HG02973 (cell line): ENCODE measurements around the gene TAAR8.
"Not testable (repeated sequence)": the region's sequence is repeated elsewhere in the genome, so short reads cannot be mapped to it uniquely, and the experiment has no call there.

Experiments used
- ATAC-seq: cut with Tn5 transposase; IDR thresholded peaks from one replicate; pipeline ENCODE4 v1.9.1; 2021; ENCODE audit warnings: moderate library complexity; ENCODE audit not compliant: unreplicated experiment

The TAAR8 gene

GRCh38 chr6:132552372-132552771 lies at the start of gene TAAR8:
TAAR8 (plus strand) TSS chr6:132552672; CDS start chr6:132552693, 21 bp downstream.
- no peak for ATAC-seq

GRCh38 chr6:132504757-132505156 lies 47.7 kb upstream of the TAAR8 start:
- ATAC-seq = no peak

GRCh38 chr6:132505158-132505557 lies 47.3 kb upstream of the TAAR8 start:
- ATAC-seq = no peak

DNA sequence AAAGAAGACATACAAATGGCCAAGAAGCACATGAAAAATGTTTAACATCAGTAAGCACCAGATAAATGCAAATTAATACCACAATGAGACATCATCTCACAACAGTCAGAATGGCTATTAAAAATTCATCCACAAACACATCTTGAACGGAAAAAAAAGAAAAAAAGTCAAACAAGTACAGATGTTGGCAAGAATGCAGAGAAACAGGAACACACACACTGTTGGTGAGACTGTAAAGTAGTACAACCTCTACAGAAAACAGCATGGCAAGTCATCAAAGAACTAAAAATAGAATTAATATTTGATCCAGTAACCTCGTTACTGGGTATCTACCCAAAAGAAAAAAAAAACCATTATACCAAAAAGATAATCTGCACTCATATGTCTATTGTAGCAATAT lies 46.0 kb upstream of the TAAR8 start:
- ATAC-seq = no peak

- no peak for ATAC-seq
Measured at GRCh38 chr6:132506869-132507808, 45.3 kb upstream of the TAAR8 start.

- ATAC-seq = no peak
Measured at GRCh38 chr6:132511210-132511830, 41.2 kb upstream of the TAAR8 start.

DNA sequence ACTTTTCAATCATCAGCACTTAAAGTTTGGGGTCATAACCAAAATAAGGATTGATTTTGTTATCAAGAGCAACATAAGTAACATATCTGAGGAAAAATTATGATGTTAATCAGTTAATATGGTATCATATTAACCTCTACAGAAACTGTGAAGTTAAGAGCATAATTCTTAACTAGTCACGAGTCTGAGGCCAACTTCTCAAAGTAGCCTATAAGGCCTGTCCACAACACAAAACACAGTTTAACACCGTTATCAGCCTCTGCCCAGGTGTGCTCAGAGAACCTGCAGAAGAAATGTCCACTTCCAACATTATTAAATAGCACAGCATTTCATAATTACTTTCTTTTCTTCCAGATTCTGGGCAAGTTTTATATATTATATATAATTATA lies 40.6 kb upstream of the TAAR8 start:
- ATAC-seq = no peak

GRCh38 chr6:132512342-132512637 lies 40.2 kb upstream of the TAAR8 start:
- ATAC-seq = no peak

DNA sequence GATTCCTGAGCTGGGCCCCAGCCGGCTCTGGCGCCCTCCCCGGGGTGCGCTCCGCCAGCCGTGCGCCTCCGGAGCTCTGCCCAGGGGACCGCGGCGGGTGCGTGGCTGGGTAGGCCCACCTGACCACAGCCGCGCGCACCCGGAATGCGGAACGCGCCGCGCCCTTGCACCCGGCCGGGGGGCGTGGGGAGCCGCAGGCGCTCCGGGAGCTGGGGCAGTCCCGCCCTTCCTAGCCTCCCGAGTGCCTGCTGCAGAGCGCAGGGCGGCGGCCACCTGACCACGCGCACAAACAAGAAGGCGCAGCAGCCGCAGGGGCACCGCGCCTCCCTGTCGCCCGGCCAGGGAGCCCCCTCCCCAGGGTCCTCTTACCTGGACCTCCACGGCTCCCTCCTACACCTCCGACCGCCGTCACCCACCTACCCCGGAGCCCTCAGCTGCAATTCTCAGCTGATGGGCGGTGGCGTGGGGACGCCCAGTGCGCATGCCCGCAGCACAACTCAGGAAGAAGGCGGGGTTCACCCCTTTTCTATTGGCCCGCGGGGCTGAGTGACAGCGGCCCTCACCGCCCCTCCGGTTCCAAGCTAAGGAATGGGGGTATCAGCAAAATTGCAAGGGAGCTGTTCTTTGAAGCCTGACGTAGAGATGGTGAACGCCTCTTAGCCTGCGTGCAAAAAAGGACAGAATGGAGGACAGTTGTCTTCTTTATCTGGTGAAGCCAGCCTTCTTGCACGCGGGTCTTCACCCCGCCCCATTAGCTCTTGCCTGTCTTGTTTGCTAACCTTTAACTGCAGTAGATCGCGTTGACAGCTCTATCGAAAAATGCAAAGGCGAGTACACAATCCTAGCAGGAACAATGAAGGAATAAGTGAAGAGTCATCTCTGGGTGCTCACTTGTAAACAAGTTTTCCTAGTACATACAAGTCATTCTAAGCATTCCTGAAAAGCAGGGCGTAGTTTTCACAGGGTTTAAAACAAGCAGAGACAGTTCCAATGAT lies 39.5 kb upstream of the TAAR8 start, which contains the start of gene STX7:
STX7 (minus strand) TSS at position 479 of the 995 bp plus-strand sequence. CDS start 9,586 bp downstream, outside the sequence.
- ATAC-seq = peak; percentile 84

- ATAC-seq = no peak
Measured at GRCh38 chr6:132513831-132514545, 38.5 kb upstream of the TAAR8 start.

DNA sequence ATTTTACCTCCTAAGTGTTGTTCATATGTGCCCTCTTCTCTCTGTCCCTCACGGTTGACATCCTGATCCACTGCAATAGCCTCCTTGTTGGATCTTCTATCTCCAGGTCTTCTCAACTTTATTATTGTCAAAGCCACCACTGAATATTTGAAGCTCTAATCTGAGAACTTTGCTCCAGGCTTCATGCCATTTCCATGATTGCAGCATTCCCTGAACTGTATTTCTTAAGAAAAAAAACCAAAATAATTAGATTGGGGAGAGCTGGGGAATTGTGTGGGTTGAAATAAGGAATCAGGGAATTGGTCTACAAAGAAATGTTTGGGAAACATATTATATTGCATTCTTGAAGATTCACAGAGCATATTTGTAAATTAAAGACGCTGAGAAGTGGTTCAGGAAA lies 37.1 kb upstream of the TAAR8 start:
- ATAC-seq = no peak

DNA sequence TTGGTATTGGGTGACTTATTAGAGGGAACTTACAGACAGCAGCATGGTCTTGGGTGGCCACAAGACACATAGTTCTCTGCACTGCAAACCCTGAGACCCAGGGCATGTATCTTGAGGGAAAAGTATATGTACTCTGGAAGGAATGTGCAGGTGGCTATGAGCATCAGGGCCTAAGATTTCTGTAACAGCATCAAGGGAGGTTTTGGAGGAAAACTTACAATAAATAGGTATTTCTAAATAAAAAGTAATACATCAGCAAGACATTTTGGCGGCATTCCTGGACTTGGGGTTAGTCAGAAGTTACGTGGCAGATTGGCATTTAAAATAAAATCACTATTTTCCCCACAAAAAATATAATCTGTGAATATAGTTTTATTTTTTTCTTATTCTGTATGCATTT lies 31.5 kb upstream of the TAAR8 start:
- no peak for ATAC-seq

- no peak for ATAC-seq
Measured at GRCh38 chr6:132524646-132525045, 27.8 kb upstream of the TAAR8 start.

- no peak for ATAC-seq
Measured at GRCh38 chr6:132525866-132526265, 26.6 kb upstream of the TAAR8 start.

- ATAC-seq = no peak
Measured at GRCh38 chr6:132526461-132526860, 26.0 kb upstream of the TAAR8 start.

DNA sequence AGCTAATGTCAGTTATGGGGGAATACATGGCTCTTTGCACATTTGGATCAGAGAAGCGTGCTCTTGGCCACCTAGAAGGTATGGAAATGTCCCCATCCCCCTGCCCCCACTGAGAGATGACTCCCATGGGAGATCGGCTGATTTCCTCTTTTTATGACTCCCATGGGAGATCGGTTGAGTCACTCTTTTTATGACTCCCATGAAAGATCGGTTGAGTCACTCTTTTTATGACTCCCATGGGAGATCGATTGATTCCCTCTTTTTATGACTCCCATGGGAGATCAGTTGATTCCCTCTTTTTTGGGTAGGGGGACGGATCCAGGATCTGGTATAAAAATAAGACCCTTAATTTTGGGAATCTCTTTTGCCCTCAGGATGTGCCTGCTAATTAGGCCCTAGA lies 24.7 kb upstream of the TAAR8 start:
- no peak for ATAC-seq

DNA sequence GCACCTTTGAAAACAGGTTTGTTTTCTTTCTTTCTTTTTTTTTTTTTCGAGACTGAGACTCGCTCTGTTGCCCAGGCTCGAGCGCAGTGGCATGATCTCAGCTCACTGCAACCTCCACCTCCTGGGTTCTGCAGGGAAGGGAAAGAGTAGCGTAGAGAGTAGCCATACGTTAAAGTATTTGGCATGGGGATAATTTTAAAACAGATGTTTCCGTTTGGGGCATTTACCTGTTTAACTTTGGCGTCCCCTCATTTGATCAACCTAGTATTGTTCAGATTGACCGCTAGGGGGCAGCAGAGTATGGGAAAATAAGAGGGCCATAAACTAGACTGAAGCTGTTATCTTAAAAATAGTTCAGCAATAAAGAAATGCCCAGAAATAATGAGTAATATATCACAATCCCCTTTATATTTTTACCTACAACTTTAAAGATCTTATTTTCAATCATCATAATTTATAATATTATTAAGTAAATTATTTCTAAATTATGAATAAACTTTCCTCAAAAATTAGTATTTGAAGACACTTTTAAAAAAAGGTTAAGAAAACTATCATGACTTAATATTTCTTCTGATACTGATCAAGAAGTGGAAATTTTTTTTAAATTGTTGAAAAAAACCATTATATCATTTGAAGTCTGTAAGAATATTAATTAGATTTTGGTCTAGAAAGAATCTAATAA lies 22.0 kb upstream of the TAAR8 start:
- ATAC-seq = peak; percentile 87

DNA sequence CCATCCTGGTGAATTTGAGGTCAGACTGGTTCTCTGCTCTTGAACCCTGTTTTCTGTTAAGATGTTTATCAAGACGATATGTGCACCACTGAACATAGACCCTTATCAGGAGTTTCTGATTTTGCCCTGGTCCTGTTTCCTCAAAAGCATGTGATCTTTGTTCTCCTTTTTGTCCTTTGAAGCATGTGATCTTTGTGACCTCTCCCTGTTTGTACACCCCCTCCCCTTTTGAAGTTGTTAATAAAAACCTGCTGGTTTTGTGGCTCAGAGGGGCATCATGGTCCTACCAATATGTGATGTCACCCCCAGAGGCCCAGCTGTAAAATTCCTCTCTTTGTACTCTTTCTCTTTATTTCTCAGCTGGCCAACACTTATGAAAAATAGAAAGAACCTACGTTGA lies 17.9 kb upstream of the TAAR8 start:
- not testable (repeated sequence) for ATAC-seq

DNA sequence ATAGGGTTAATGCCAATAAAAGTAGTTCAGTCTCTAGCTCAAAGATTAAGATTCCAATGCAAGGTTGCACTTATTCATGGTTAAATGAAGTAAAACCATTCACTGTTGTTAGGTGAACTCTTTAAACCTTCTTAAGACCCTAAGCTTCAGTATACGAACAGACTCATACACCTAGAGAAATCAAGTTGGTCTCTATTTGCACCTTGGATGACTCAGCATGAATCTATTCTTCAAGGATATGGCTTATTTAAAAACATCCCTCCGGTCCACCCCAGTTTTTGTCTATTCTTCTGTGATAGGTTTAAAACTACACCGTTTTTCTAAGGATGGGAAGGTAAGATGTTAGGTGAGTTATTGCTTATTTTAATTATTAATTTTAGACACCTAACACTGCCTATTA lies 15.3 kb upstream of the TAAR8 start:
- ATAC-seq = no peak

- no peak for ATAC-seq
Measured at GRCh38 chr6:132537977-132538376, 14.5 kb upstream of the TAAR8 start, which contains the start of gene TAAR9. TAAR9 (plus strand) TSS chr6:132538277; CDS start chr6:132538290, 13 bp downstream.
